Kidney (tissue), 14 donors: ENCODE results near the gene BNIP2. TPM values are rescaled to one million over a fixed set of nuclear protein-coding genes. Genes with fewer than 3 reads are reported as not detected.

Experiments used
- DNase-seq, 5 donors: peaks; one replicate each; pipeline ENCODE4 v3.0.0-alpha.2; 2013 to 2020
- FAIRE-seq: peaks from 2 replicates; lab custom pipeline; 2012; peaks lifted over from hg19 to GRCh38; lab: Jason Lieb, UNC
- H3K27ac ChIP-seq, 2 donors: one replicate each; pipeline ENCODE4 v1.7.0; 2013; ENCODE audit warnings: low read depth in 2 of 2, low read length in 2 of 2, inconsistent platforms in 1 of 2
- H3K27me3 ChIP-seq: one replicate; pipeline ENCODE4 v1.7.1; 2013; ENCODE audit warnings: low read length, inconsistent platforms; ENCODE audit not compliant: control insufficient read depth, insufficient read depth
- H3K36me3 ChIP-seq, 3 donors: one replicate each; pipeline versions ENCODE4 v1.7.0 to v1.7.1; 2013; ENCODE audit warnings: low read length in 3 of 3, control low read depth in 1 of 3, inconsistent platforms in 1 of 3; ENCODE audit not compliant: insufficient read depth in 3 of 3, control insufficient read depth in 2 of 3
- H3K4me1 ChIP-seq, 3 donors: one replicate each; pipeline versions ENCODE4 v1.7.0 to v1.7.1; 2013; ENCODE audit warnings: low read length in 3 of 3, inconsistent platforms in 1 of 3, low read depth in 1 of 3; ENCODE audit not compliant: control insufficient read depth in 2 of 3, insufficient read depth in 2 of 3
- H3K4me3 ChIP-seq, 3 donors: one replicate each; pipeline versions ENCODE4 v1.7.0 to v1.8.1; 2013; ENCODE audit warnings: low read length in 3 of 3, control low read depth in 1 of 3, inconsistent platforms in 1 of 3
- H3K9ac ChIP-seq, 3 donors: one replicate each; pipeline versions ENCODE4 v1.7.0 to v1.7.1; 2013; ENCODE audit warnings: low read length in 3 of 3, control low read depth in 1 of 3, inconsistent platforms in 1 of 3
- H3K9me3 ChIP-seq, 3 donors: one replicate each; pipeline versions ENCODE4 v1.7.0 to v1.7.1; 2013; ENCODE audit warnings: low read length in 3 of 3, control low read depth in 1 of 3, inconsistent platforms in 1 of 3; ENCODE audit not compliant: control insufficient read depth in 2 of 3, insufficient read depth in 1 of 3
- intact Hi-C: fragments of 100-400 bp; cut with DNase I; formaldehyde crosslinking; loops from one replicate; pipeline ENCODE4 v1.11.1; 2022
- polyA plus RNA-seq: library from polyadenylated mRNA; stranded (reverse); fragments of 350-450 nt; fragmentation: Illumina TruSeq; extraction: RNeasy Lipid Tissue Mini Kit (QIAGEN cat#74804); gene quantifications from one replicate; pipeline ENCODE4 v1.2.3, GENCODE V29; 2014; ENCODE audit warnings: low read depth, low replicate concordance; ENCODE audit not compliant: insufficient read depth
- total RNA-seq: library from RNA; stranded (reverse); fragmentation: NEBNext Ultra II Directional; extraction: Animal tissue kit (Norgen Biotek cat#: 25700); gene quantifications from one replicate; pipeline ENCODE4 v1.2.1, GENCODE V29; 2021
- TF ChIP-seq, protein P1 (sequence below): IDR thresholded peaks from 3 replicates; pipeline ENCODE4 v1.5.1; 2012; ENCODE audit warnings: mild to moderate bottlenecking, moderate library complexity, borderline replicate concordance; ENCODE audit not compliant: insufficient read depth; ENCODE audit errors: extremely low read depth
- donor health status: control.
- donor health status: control.
- donor health status: control.
- donor health status: control.
- donor health status: control.
- donor health status: DM: yes; HTN: yes; CAD: no.
- donor health status: Normal renal cell carcinoma (clear cell type).

BNIP2 gene
- total and polyA plus RNA-seq, 2 donors from 2014 or later, result 18.2 to 73.8 TPM

DNA sequence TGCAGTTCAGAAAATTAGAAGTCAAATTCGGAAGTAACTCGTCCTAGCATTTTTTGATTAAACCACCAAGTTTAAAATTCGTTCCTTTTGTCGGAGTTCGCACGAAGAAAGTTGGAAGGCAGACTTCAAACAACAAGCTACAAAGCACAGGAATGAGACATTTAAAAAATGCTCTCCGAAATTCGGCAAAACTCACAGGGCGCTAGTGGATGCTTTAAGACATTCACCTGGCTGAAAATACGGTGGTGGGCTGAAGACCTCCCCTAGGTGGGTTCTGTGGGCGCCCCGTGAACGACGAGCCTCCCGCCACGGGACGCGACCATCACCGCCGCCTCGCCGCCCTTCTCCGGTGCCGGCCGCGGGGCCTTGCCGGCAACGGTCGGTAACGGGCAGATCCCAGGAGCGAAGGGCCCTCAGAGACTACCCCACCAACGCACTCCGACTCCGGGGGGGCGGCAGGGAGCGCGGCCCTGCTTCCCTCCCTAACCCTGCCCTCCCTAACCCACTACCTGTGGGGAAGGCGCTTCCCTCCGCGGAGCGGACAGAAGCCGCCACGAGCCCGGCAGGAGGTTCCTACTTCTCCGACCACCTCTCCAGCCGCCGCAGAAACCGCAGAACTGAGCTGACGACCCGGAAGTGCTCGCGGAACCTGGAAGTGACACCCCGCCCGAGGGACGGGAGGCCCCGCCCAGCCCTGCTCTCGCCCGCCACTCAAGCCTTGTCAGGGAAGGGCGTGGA is 32.1 kb downstream of the BNIP2 start, which contains the start of gene GTF2A2:
Gene GTF2A2 (minus strand): TSS at position 619 of the 738 bp plus-strand sequence. CDS start 5,238 bp downstream, outside the sequence.
- DNase-seq, result peak; percentile 97 to 98 (median 98)
- peaks cover 0 to 2% (median 0%) of the 10 kb centered on the region in 3 donors for H3K4me1 ChIP-seq
- TF ChIP-seq, protein P1, sequence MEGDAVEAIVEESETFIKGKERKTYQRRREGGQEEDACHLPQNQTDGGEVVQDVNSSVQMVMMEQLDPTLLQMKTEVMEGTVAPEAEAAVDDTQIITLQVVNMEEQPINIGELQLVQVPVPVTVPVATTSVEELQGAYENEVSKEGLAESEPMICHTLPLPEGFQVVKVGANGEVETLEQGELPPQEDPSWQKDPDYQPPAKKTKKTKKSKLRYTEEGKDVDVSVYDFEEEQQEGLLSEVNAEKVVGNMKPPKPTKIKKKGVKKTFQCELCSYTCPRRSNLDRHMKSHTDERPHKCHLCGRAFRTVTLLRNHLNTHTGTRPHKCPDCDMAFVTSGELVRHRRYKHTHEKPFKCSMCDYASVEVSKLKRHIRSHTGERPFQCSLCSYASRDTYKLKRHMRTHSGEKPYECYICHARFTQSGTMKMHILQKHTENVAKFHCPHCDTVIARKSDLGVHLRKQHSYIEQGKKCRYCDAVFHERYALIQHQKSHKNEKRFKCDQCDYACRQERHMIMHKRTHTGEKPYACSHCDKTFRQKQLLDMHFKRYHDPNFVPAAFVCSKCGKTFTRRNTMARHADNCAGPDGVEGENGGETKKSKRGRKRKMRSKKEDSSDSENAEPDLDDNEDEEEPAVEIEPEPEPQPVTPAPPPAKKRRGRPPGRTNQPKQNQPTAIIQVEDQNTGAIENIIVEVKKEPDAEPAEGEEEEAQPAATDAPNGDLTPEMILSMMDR, result no peak
- intact Hi-C loops, result no loop called here
- peak within 1 kb of the TSS; percentile 84 to 91 (median 86) for H3K4me3 ChIP-seq
- H3K27me3 ChIP-seq, result no peaks in the 10 kb centered on the region
- peaks cover 3 to 6% (median 4%) of the 10 kb centered on the region in 3 donors for H3K36me3 ChIP-seq
- no peaks in the 10 kb centered on the region for H3K9me3 ChIP-seq
- FAIRE-seq, result peak; percentile 97
- peak within 1 kb of the TSS in 1 of 2 donors; percentile 63 for H3K27ac ChIP-seq
- peak within 1 kb of the TSS; percentile 74 to 92 (median 89) for H3K9ac ChIP-seq

DNA sequence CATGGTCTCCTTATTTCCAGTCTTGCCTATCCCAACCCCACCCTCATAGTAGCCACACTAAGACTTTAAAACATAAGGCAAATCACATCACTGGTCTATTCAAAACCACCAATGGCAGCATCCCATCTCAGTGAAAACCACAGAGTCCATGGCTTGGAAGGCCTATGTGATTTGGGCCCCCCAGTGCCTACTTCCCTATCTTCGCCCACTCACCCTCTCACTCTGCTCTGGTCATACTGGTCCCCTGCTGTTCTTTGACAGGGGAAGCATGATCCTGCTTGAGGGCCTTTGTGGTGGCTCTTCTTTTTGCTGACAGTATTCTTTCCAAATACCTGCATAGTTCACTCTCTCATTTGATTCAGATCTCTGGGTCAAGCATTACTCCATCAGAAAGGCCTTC is 35.1 kb downstream of the BNIP2 start:
- peaks cover 2 to 13% (median 8%) of the 10 kb centered on the region in 3 donors for H3K36me3 ChIP-seq
- no peak for FAIRE-seq
- H3K4me3 ChIP-seq, result no peak overlapping the region
- DNase-seq, result no peak
- no peak overlapping the region for H3K9ac ChIP-seq
- no peaks in the 10 kb centered on the region for H3K9me3 ChIP-seq
- intact Hi-C loops, result no loop called here
- TF ChIP-seq, protein P1, result no peak
- no peaks in the 10 kb centered on the region for H3K27me3 ChIP-seq
- H3K27ac ChIP-seq, result no peak overlapping the region
- peaks cover 0 to 2% (median 0%) of the 10 kb centered on the region in 3 donors for H3K4me1 ChIP-seq

DNA sequence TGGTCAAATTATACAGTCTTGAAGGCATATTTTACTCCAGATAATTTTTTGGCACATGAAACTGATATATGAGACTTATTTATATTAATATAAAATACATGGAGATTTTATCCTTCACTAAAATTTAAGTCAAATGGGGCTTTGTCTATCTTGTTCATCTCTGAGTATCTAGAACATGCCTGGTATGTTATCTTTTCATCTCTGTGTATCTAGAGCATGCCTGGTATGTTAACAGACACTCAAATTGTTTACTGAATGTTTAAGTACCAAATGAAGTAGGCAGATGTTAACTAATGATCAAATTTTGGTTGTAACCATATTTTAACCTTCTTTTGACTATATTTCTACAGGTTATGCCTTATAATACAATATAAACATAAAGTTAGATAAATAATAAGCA is 39.5 kb downstream of the BNIP2 start:
- H3K27me3 ChIP-seq, result no peaks in the 10 kb centered on the region
- H3K4me3 ChIP-seq, result no peak overlapping the region
- H3K9me3 ChIP-seq, result no peaks in the 10 kb centered on the region
- H3K27ac ChIP-seq, result no peak overlapping the region
- DNase-seq (no peak), FAIRE-seq (no peak)
- intact Hi-C loops, result no loop called here
- peaks cover 2 to 21% (median 16%) of the 10 kb centered on the region in 3 donors for H3K36me3 ChIP-seq
- TF ChIP-seq, protein P1, result no peak
- H3K4me1 ChIP-seq, result peaks cover 0 to 2% (median 0%) of the 10 kb centered on the region in 3 donors
- H3K9ac ChIP-seq, result no peak overlapping the region
